NCI-H82 (cell line): Measurements from ENCODE around the gene CCIN.
"Not testable (repeated sequence)": the region's sequence is repeated elsewhere in the genome, so short reads cannot be mapped to it uniquely, and the experiment has no call there.

Source experiments
- DNase-seq: peaks from one replicate; lab custom pipeline; 2025; lab: John Stamatoyannopoulos, UW

Gene CCIN

GRCh38 chr9:36169166-36169565 lies at the start of gene CCIN:
Gene CCIN, plus strand, starts transcription at chr9:36169388. Its CDS starts 115 bp downstream, at chr9:36169503.
- DNase-seq, result no peak

- peak; percentile 5 for DNase-seq
Measured at GRCh38 chr9:36119476-36119875, 49.7 kb upstream of the CCIN start.

- no peak for DNase-seq
Measured at GRCh38 chr9:36120705-36121104, 48.5 kb upstream of the CCIN start.

DNA sequence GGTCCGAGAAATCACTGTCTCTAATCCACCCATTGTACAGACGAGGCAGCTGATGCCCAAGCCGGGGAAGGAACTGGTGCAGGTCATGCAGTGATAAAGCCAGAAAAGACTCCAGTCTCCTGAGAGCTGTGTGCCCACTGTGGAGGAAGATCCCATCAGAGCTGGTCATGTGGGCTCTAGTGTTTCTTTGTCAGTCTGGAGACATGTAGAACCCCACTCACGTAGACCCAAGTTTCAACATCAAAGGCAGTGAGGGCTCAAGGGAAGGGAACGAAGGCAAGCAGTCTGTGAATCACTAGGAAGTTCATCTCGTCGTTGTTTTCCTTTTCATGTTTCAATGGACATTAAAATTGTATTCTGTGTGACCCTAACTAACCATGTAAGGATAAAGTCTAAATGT lies 47.2 kb upstream of the CCIN start:
- no peak for DNase-seq

- no peak for DNase-seq
Measured at GRCh38 chr9:36123515-36123914, 45.7 kb upstream of the CCIN start.

DNA sequence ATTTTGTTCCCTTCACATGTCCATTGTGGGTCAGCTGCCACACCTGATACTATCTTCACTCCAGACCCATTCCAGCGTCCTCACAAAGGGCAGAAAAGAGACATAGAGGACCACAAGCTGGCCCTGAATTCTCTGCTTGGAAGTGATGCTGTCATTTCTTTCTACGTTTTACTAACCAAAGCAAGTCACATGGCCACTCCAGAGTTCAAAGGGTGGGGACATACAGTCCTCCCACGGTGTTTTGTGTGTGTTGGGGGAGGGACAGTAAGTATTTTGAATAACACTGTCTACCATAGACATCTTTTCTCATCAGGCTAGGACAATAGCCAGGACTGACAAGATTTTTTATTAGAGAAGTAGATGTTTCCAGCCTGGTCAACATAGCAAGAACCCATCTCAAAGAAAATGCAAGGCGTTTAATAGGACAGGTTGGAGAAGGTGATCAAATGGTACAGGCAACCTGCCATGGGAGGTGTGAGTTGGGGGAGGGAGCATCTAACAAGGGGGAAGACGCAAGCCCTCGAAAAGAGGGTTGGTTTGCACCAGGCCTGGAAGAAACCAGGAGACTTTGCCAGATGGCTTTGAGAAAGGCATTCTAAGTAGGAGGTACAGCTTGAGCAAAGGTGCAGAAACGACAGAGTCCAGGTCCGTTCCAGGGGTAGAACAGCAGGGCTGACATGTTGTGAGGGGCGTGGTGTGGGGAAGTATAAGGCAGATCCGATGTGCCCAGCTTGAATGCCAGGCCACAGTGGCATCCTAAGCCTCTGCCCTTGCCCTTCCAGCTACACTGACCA lies 43.9 kb upstream of the CCIN start:
- no peak for DNase-seq

- DNase-seq, result no peak
Measured at GRCh38 chr9:36126016-36126730, 43.0 kb upstream of the CCIN start.

DNA sequence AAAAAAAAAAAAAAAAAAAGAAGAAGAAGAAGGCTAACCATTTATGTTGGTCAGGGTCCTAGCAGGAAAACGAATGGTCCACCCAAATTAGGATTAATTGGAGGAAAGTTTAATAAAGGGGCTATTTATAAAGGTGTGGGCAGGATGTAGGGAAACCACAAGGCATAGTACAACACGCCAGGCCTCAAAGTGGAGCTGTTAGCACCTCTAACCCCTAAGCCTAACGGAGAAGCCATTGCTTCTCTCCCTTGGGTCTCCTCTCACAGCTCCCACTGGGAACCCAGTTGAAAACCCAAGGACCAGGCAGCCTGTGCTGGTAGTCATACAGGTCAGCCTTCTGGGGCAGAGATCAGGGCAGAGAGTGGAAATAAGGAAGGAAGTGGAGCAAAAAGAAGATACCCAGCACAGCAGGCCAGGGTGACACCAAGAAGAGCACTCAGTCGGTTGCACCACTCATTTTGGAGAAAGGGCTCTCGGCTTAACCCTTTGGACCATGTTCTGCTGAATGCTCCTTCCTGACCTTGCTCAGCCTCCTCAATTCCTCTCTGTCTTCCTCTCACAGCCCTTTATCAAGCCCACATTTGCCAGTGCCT lies 41.4 kb upstream of the CCIN start:
- no peak for DNase-seq

DNA sequence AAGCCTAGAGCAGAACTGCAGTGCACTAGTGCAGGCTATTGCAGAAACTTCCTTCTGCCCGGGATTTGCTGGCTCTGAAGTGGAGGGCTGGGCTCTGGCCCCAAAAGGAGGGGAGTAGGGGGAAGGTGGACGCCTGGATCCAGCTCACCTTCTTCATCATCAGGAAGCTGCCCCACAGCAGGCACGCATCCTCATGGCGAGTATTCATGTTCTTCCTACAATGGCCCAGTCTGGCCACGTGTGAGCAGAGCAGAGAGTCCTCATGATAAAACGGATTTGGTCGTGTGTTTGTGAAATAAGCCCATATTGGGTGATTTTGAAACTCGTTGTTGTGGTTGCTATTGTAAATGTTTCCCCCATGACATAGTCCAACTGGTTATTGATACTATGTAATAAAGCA lies 40.8 kb upstream of the CCIN start:
- no peak for DNase-seq

- DNase-seq, result no peak
Measured at GRCh38 chr9:36129139-36129538, 40.0 kb upstream of the CCIN start.

- not testable (repeated sequence) for DNase-seq
Measured at GRCh38 chr9:36131666-36132065, 37.5 kb upstream of the CCIN start.

- no peak for DNase-seq
Measured at GRCh38 chr9:36132086-36132485, 37.1 kb upstream of the CCIN start.

GRCh38 chr9:36134761-36135505 lies 34.3 kb upstream of the CCIN start:
- no peak for DNase-seq

- DNase-seq, result no peak
Measured at GRCh38 chr9:36135741-36136271, 33.4 kb upstream of the CCIN start.

- DNase-seq, result peak; percentile 77
Measured at GRCh38 chr9:36136272-36136893, 32.8 kb upstream of the CCIN start, which contains the start of gene GLIPR2. Gene GLIPR2, plus strand, starts transcription at chr9:36136733. Its CDS starts 46 bp downstream, at chr9:36136779.

- no peak for DNase-seq
Measured at GRCh38 chr9:36136894-36137391, 32.2 kb upstream of the CCIN start.

GRCh38 chr9:36137392-36138004 lies 31.7 kb upstream of the CCIN start:
- DNase-seq, result peak; percentile 63

DNA sequence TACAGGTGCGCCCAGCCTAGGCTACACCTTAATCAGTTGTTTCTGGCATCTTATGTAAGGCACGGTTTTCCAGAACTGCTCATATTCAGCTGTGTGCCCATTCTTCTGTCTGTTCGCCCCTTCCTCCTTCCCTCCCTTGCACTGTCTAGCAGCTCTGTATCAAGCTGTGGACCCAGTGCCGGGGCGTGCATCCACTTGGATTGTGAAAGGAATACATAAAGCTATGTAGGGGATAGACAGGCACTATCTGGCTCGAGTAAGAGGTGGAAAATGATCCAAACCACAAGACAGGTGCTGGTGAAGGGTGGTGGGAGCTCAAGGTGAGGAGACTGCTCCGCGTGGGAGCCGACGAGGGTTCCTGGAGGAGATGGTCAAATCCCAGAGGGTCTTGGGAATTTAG lies 30.7 kb upstream of the CCIN start:
- DNase-seq, result no peak

GRCh38 chr9:36138901-36139300 lies 30.3 kb upstream of the CCIN start:
- no peak for DNase-seq
